OCI-LY7 (cell line): Measurements from ENCODE around the gene ALK. TPM values are rescaled to one million over a fixed set of nuclear protein-coding genes. Genes with fewer than 3 reads are reported as not detected.

Source experiments
- BruUV-seq: library from RNA; stranded (reverse); fragments of 400-500 nt; replicated peaks from 2 replicates; lab custom pipeline; 2021; lab: Mats Ljungman, UMichigan
- CTCF ChIA-PET: fragments of 300-600 bp; sonication (Branson Sonifier 250); formaldehyde crosslinking; loops from one replicate; lab custom pipeline; 2022; ENCODE audit warnings: antibody characterized with exemption; ENCODE audit not compliant: unreplicated experiment; lab: Charles Lee
- POLR2A ChIA-PET: fragments of 300-600 bp; sonication (Branson Sonifier 250); formaldehyde crosslinking; loops from one replicate; lab custom pipeline; 2022; ENCODE audit warnings: antibody characterized with exemption; lab: Charles Lee
- DNase-seq: peaks from one replicate; pipeline ENCODE4 v3.0.0-alpha.2; 2015; ENCODE audit warnings: low spot score
- H2AFZ ChIP-seq: fragments of 200-600 bp; sonication (generic), shearing (Covaris generic); 2 replicates; pipeline ENCODE4 v1.6.1; 2014; ENCODE audit warnings: mild to moderate bottlenecking, antibody characterized with exemption, low read length, moderate library complexity
- H3K27ac ChIP-seq: fragments of 200-600 bp; sonication (generic); 2 replicates; pipeline ENCODE4 v1.5.1; 2014; ENCODE audit warnings: mixed run types, low read depth, mild to moderate bottlenecking, moderate library complexity, low read length, inconsistent platforms; ENCODE audit not compliant: poor library complexity, severe bottlenecking
- H3K36me3 ChIP-seq: fragments of 200-600 bp; sonication (generic); 2 replicates; pipeline ENCODE4 v1.6.1; 2014; ENCODE audit warnings: mild to moderate bottlenecking, antibody characterized with exemption, low read length, moderate library complexity, mixed read lengths; ENCODE audit not compliant: insufficient read depth
- H3K4me1 ChIP-seq: fragments of 200-600 bp; sonication (generic); 2 replicates; pipeline ENCODE4 v1.5.1; 2014; ENCODE audit warnings: mild to moderate bottlenecking, low read length; ENCODE audit not compliant: insufficient read depth, poor library complexity, severe bottlenecking
- H3K4me2 ChIP-seq: fragments of 200-600 bp; sonication (generic); 2 replicates; pipeline ENCODE4 v1.6.1; 2014; ENCODE audit warnings: mild to moderate bottlenecking, low read length
- H3K4me3 ChIP-seq: fragments of 200-600 bp; sonication (generic); 2 replicates; pipeline ENCODE4 v1.5.1; 2014; ENCODE audit warnings: mild to moderate bottlenecking, low read depth, low read length; ENCODE audit not compliant: poor library complexity, severe bottlenecking
- H3K79me2 ChIP-seq: fragments of 200-600 bp; sonication (generic); 2 replicates; pipeline ENCODE4 v1.6.1; 2016; ENCODE audit warnings: low read depth, mild to moderate bottlenecking, low read length, moderate library complexity, mixed read lengths; ENCODE audit not compliant: insufficient read depth
- H3K9me2 ChIP-seq: fragments of 200-600 bp; sonication (generic); 2 replicates; pipeline ENCODE4 v1.6.1; 2016; ENCODE audit warnings: mild to moderate bottlenecking, low read length, mixed read lengths; ENCODE audit not compliant: insufficient read depth
- H3K9me3 ChIP-seq: fragments of 200-600 bp; sonication (generic); 2 replicates; pipeline ENCODE4 v1.6.1; 2014; ENCODE audit warnings: mild to moderate bottlenecking, mixed run types, low read length, mixed read lengths
- H4K20me1 ChIP-seq: fragments of 200-600 bp; sonication (generic); 2 replicates; pipeline ENCODE4 v1.6.1; 2014; ENCODE audit warnings: mild to moderate bottlenecking, antibody characterized with exemption, low read length, moderate library complexity, mixed read lengths; ENCODE audit not compliant: insufficient read depth
- EZH2phosphoT487 ChIP-seq: fragments of 200-600 bp; sonication (generic); IDR thresholded peaks from 2 replicates; pipeline ENCODE4 v1.6.1; 2018; ENCODE audit warnings: low read depth, borderline replicate concordance, mild to moderate bottlenecking, mixed run types, antibody characterized with exemption, low read length, moderate library complexity, mixed read lengths
- intact Hi-C: fragments of 100-400 bp; cut with micrococcal nuclease; formaldehyde crosslinking; loops from one replicate; pipeline ENCODE4 v1.10.0; 2022; ENCODE audit not compliant: unreplicated experiment
- total RNA-seq, 2 experiments: library from RNA; depleted of rRNA in 1 of 2; stranded (reverse); fragments of >200 nt in 1 of 2; shearing (Covaris generic) in 1 of 2; gene quantifications; 2 replicates each; pipeline ENCODE4 v1.2.3, GENCODE V29; 2014 to 2022
- TF ChIP-seq, protein P1 (sequence below): fragments of 200-600 bp; sonication (generic); conservative IDR thresholded peaks from 2 replicates; pipeline ENCODE4 v1.5.1; 2014; ENCODE audit warnings: mild to moderate bottlenecking, antibody characterized with exemption, low read length, moderate library complexity, mixed read lengths

The ALK gene
- total RNA-seq, 2 experiments from 2014 or later, result 0.09 TPM; not detected in 1

DNA sequence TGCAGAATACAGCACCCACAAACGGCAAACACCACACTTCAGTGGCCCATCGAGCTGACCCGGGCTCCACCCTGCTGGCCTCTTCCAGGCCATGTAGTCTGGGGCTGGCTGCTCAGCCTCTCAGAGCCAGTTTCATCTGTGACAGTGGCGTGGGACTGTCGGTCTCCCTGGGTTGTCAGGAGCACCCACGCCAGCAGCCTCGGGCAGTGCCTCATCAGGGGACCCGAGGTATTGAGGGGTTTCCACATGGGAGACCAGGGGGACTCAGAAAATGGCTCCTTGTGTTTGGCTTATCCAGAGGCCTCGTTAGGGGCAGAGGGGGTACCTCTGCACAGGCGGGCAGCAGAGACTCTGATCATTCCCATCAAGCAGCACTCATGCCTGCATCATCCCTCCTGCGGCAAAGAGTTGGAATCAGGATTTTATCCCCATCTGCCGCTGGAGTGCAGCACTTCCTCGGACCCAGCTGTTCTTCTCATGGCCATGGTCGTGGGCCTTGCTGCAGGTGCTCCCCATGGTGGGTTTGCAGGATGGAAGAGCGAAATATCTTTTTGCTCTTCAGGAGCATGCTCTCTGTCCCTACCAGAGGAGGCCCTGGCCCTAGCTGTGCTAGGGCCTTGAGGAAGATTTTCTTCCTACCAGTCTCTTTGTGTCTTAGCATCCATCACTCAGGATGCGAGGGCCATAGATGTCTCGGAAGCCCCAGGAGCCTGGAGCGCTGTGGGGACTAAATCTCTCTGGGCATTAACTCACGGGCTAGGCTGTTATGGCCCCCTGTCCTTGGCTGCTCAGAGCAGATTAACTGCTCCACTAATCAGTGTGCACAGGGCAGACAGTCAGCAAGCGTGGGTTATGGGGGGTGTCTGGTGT is 705.4 kb downstream of the ALK start:
- no TSS peak for BruUV-seq
- H3K4me2 ChIP-seq, result no peak overlapping the region
- H3K4me3 ChIP-seq, result no peak overlapping the region
- H3K79me2 ChIP-seq, result no peaks in the 10 kb centered on the region
- H3K9me3 ChIP-seq, result no peaks in the 10 kb centered on the region
- no peaks in the 10 kb centered on the region for H3K36me3 ChIP-seq
- H3K27ac ChIP-seq, result no peak overlapping the region
- no peak overlapping the region for H2AFZ ChIP-seq
- no peaks in the 10 kb centered on the region for H3K9me2 ChIP-seq
- ChIA-PET POLR2A (no interaction called here), CTCF (no interaction called here)
- no peak for DNase-seq
- H3K4me1 ChIP-seq, result no peaks in the 10 kb centered on the region
- H4K20me1 ChIP-seq, result no peaks in the 10 kb centered on the region
- no peak for TF ChIP-seq EZH2phosphoT487
- TF ChIP-seq, protein P1, sequence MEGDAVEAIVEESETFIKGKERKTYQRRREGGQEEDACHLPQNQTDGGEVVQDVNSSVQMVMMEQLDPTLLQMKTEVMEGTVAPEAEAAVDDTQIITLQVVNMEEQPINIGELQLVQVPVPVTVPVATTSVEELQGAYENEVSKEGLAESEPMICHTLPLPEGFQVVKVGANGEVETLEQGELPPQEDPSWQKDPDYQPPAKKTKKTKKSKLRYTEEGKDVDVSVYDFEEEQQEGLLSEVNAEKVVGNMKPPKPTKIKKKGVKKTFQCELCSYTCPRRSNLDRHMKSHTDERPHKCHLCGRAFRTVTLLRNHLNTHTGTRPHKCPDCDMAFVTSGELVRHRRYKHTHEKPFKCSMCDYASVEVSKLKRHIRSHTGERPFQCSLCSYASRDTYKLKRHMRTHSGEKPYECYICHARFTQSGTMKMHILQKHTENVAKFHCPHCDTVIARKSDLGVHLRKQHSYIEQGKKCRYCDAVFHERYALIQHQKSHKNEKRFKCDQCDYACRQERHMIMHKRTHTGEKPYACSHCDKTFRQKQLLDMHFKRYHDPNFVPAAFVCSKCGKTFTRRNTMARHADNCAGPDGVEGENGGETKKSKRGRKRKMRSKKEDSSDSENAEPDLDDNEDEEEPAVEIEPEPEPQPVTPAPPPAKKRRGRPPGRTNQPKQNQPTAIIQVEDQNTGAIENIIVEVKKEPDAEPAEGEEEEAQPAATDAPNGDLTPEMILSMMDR, result no peak
- intact Hi-C loops, result no loop called here

DNA sequence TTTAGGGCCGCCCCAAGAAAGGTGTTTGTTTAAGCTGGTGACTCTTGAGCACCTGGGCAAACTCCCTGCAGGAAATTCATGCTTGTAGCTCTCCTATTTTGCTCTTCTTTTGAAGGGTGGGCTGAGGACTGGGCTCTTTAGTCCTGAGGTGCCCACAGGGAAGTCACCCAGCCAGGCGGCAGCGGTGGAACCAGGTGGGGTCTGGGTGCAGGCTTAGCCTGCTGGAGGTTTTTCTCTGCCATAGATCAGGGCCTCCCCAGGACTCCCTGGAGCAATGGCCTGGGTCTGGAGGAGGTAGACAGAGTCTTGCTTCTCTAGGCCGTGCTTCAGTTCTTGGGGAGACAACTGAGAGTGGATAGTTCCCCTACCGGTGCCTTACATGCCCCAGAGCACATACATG is 706.3 kb downstream of the ALK start:
- H3K9me3 ChIP-seq, result no peaks in the 10 kb centered on the region
- TF ChIP-seq EZH2phosphoT487, result no peak
- ChIA-PET POLR2A (no interaction called here), CTCF (no interaction called here)
- no peaks in the 10 kb centered on the region for H3K36me3 ChIP-seq
- no peaks in the 10 kb centered on the region for H3K4me1 ChIP-seq
- H3K79me2 ChIP-seq, result no peaks in the 10 kb centered on the region
- no peak overlapping the region for H3K4me3 ChIP-seq
- no peaks in the 10 kb centered on the region for H4K20me1 ChIP-seq
- intact Hi-C loops, result no loop called here
- no TSS peak for BruUV-seq
- no peak overlapping the region for H2AFZ ChIP-seq
- no peaks in the 10 kb centered on the region for H3K9me2 ChIP-seq
- no peak overlapping the region for H3K27ac ChIP-seq
- no peak for DNase-seq
- H3K4me2 ChIP-seq, result no peak overlapping the region

DNA sequence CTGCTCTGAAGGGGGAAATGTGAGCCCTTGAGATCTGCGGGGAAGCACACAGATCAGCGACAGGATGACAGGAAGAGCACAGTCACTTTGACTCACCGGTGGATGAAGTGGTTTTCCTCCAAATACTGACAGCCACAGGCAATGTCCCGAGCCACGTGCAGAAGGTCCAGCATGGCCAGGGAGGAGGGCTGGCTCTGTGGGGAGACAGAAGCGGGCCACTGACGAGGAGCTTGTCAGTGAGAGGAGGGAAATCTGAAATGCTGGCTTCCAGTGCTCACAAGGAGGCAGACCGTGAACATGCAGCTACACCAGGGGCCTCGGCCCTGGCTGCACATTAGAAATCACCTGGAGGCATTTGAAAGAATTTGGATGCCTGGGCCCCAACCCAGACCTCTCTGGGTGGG is 707.5 kb downstream of the ALK start:
- no peak for TF ChIP-seq EZH2phosphoT487
- TF ChIP-seq, protein P1, result no peak
- H3K36me3 ChIP-seq, result no peaks in the 10 kb centered on the region
- H3K4me1 ChIP-seq, result no peaks in the 10 kb centered on the region
- H3K27ac ChIP-seq, result no peak overlapping the region
- no peaks in the 10 kb centered on the region for H3K9me3 ChIP-seq
- H3K4me2 ChIP-seq, result no peak overlapping the region
- BruUV-seq, result no TSS peak
- H3K4me3 ChIP-seq, result no peak overlapping the region
- DNase-seq, result no peak
- no peak overlapping the region for H2AFZ ChIP-seq
- ChIA-PET POLR2A (interaction anchor here (0.6 kb wide), 1 partner anchor 1187 kb away, joined by 3 read pairs; no protein-coding TSS in a partner anchor), CTCF (no interaction called here)
- H4K20me1 ChIP-seq, result no peaks in the 10 kb centered on the region
- H3K9me2 ChIP-seq, result no peaks in the 10 kb centered on the region
- H3K79me2 ChIP-seq, result no peaks in the 10 kb centered on the region
- intact Hi-C loops, result no loop called here
